ENCODE data around the gene DPM2.

GRCh38 chr9:127976498-127976897, 38.8 kb upstream of the DPM2 start:
- TF ChIP-seq EZH2 (IDR thresholded peaks at IDR 0.05; ENCODE audit: borderline replicate concordance, low read depth, low read length, severe bottlenecking) = no peak
- no peak for TF ChIP-seq CTCF (IDR thresholded peaks at IDR 0.05; ENCODE audit: borderline replicate concordance, extremely low read depth, low read length, poor library complexity, severe bottlenecking)

All from DND-41 (cell line).